HG03103 (cell line): ENCODE measurements around the gene LINGO1.

Experiments used
- ATAC-seq: cut with Tn5 transposase; IDR thresholded peaks from one replicate; pipeline ENCODE4 v1.9.1; 2021; ENCODE audit warnings: low read depth; ENCODE audit not compliant: unreplicated experiment

Gene LINGO1

DNA sequence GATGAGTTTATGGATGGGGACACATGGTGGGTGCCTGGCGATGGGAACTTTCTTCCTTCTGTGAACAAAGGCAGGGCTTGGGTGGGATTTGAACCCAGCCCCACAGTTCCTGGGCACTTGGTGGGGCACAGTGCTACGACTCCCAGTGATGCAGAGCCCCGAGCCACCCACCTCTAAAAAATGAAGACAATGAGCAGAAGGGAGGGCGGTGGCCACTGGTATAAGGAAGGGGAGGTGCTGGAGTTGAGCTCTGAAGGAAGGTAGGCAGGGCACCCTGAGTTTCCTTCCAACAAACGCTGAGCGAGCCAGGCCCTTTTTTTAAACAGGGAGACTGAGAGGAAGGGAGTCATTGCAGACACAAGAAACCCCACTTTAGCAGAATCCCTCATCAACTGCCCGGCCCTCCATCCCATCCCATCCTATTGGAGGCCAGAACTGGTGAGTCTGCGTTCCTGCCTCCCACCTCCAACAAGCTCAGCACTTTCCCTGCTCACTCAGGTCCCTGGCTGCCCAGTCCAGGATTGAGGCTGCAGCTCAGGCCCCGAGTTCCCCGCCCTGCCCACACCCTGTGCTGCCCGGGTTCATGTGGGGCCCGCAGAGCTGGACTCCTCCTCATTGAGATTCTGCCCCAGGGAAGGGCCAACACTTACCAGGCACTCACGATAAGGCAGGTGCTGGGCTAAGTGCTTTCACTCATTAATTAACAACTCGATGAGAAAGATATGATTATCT is 57.3 kb downstream of the LINGO1 start:
- no peak for ATAC-seq

DNA sequence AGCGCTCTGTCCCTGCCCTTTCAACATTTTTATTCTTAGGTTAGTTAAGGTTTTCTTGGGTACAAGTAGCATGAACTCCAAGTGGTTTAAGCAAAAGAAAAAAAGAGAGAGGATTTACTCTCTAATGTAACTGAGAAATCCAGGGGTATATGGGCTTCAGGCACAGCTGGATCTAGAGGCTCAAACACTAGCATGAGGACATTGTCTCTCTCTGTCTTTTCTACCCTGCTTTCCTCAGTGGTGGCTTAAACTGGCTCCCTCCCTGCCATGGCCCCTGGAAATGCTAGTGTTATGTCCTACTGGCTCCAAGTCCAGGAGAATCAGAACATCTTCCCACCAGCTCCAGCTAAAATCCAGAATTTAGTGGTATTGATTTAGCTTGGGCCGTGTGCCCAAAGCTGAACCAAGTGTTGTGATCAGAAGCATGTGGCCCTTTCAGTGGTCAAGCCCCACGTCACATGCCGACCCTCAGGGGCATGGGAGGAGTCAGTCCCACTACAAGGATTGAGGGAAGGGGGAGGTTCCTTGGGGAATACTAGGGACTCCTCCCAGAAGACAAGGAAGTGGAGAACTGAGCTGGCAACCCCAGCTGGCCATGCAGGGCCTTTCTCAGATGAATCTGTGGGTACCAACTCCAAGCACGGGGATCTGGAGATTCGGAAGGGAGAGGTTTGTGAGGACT is 58.0 kb downstream of the LINGO1 start:
- no peak for ATAC-seq

DNA sequence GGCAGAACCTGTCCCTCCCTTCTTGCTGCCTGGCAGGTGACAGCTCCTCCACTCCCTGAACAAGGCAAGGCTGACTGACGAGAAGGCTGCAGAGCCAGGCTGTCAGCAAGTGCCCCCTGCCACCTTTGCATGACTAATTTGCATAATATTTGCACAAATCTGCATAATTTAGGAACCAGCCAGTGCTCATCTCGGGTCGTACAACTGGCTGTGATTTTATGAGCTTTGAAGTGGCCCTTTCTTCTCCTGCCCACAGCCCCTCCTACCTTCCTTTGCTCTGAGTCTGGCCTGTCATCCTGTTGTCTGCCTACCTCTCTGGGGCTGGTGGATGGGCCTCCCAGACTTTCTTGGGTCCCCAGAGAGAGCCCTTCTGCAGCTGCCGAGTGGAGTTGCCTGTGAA is 58.9 kb downstream of the LINGO1 start:
- no peak for ATAC-seq

DNA sequence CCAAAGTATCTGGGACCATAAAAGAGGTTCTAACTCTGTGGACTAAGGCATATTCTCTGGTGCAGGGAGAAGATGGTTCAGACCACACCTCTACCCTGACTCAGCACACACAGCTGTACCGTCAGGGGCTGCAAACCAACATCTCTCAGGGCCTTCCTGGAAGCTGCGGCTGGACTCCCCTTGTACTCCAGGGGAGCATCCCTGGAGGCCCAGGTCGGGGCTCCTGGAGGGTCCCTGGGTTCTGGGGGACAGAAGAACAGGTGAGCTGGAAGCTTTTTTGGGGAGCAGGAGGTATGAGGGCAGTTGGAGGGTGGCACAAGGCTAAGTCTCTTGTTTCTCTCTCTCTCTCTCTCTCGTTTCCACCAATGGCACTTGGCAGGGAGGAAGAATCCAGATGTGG is 60.5 kb downstream of the LINGO1 start:
- ATAC-seq = no peak

DNA sequence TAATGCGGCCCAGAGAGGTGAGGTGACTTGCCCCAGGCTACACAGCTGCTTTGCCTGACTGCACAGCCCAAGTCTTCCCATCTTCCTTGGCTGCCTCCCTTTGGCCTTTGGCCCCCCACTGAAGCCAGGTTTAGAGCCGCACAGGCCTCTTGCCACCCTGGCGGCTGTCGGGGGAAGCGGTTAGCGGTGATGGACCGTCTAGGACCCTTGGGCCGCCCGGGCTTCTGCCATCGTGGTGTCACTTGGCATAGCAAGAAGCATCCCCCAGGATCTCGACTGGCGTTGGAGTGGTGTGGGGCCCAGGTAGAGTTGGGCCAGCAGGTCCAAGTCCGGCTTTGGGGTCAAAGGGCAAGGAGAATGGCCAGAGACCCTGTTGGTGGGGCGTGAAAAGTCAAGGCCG is 61.0 kb downstream of the LINGO1 start:
- no peak for ATAC-seq

DNA sequence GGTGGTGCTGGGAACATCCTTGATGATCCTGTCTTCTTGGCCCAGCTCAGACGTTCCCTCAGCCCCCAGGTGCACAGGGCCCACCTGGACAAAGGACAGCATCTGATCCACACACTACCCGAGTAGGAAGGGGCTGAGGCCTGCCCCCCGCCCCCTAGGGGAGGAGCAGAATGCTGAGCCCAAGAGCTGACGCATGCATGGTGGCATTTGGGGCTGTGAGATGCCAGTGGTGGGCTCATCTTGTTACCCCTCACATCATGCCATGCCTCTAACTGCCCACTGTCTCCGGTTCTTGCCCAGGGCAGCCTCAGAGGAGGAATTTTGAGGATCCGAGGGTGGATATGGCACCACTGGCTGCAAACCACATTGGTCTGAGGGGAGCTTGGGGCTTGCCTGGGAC is 61.5 kb downstream of the LINGO1 start:
- ATAC-seq = no peak

DNA sequence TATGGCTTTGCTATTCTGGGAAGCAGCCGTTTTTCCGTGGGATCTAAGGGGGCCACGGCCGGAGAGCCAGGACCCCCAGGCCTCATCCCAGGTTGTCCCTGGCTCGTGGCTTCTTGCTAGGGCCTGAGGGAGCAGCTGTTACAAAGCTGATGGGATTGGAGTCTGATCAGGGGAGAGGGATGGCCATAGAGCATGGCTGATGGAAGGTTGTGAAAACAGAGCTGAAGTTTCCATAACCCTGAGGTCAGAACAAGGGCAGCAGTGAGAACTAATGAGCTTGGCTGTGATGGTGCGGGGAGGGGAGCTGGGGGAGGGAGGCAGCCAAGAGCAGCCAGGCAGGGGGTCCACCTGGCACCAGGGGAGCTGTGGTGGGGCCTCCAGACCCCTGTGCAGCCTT is 63.0 kb downstream of the LINGO1 start:
- ATAC-seq = no peak

DNA sequence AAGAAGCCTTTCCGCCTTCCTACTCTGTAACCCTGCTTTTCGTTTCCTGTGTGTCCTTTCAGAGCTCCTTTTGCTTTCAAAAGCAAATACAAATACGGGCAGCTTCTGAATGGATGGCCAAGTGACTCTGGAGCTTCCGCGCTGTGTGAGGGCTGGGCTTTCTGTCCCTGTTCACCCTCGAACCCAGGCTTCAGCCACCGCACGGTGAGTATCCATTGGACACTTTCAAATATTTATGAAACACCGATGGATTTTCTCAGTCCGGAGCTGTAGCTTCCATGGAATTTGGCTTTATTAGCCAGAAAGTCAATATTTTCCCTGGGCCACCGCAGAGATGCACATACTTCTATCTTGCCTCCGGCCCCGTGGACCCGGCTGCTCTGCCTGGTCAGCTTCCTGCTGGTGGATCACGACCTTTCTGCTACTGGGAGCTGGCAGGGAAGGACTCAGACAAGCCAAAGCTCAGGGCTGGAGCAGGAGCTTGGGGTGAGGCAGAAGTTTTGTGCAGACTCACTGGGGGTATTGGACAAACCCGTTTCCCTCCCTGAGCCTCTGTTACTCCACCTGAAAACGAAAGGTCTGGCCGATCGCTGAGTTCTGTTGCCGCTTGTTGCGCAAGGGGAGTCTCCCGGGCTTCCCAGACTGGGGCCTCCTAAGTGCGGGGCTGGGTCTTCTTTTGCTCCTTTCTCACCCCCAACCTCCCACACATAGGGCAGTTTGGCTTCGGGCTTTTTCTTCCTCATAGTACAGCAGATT is 63.6 kb downstream of the LINGO1 start:
- no peak for ATAC-seq

DNA sequence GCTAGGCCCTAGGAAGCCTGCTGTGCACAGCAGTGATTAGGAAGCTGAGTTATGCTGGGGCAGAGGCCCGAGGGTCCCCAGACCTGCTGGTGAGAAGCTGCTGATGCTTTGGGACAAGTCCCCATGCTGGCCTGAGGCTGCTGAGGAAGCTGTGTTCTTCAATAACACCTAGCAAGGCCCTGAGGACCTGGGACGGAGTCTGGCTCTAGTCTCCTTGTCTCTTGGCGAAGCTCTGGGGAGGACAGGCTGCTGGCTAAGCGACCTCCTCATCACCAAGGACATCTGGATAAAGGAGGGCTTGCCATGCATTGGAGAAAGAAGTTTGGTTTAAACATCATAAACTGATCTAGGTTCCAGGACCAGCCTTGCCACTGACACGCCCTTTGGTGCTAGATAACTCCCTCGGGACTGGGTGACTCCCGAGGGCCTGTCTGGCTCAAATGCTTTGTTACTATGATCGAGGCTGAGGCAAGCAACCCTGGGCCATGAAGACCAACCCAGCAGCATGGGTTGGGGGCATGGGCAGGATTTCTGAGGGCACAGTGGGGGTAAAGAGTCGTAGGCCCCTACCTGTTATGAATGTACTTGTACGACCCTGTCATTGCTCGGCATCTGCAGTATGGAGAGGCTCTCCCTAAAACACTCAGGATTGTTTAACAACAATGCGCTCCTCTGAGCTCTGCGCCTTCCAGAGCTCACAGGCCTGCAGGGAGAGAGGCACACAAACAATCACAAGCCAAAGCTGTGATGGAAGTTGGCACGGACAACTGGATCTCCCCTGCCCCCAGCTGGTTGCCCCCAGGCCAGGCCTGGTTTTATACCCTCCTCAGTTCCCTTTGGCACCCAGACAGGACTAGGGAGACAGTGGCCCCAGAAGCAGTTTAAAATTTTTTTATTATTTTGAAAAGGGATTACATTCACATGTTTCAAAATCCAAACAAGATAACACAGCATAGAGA is 64.4 kb downstream of the LINGO1 start:
- ATAC-seq = no peak

DNA sequence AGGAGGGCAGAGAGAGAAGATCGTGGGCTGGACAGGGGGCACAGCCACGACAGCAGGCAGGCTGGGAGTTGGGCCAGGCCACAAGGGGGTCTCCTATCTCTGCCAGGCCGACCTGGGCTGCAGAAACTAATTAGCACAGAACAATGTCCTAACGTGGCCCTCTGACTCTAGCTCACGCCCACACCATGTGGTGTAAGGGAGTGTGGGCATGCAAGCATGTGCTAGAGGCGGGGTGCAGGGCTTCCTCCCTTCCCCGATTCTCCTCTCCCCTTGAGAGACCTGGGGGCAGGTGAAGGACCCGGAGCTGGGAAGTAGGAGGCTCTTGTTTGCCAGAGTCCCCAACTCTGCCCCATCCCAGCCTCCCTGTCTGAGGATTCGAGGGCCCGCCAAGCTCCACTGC is 65.5 kb downstream of the LINGO1 start:
- ATAC-seq = no peak

DNA sequence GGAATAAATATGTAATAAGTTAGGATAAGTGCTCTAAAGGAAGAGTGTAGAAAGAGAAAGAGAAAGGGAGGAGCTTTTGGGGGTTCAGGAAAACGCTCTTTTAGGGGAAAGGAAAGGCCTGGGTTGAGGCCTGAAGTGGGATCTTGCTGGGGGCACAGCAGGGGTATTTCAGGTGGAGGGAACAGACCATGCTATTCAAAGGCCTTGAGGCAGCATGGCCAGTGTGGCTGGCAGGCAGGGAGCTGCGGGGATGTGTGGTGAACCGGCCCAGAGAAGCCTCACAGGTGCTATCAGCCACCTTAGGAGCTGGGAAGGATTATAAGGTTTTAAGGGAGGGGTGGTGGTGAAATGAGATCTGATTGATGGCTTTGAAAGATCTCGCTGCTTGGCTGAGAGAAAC is 66.6 kb downstream of the LINGO1 start:
- ATAC-seq = no peak

DNA sequence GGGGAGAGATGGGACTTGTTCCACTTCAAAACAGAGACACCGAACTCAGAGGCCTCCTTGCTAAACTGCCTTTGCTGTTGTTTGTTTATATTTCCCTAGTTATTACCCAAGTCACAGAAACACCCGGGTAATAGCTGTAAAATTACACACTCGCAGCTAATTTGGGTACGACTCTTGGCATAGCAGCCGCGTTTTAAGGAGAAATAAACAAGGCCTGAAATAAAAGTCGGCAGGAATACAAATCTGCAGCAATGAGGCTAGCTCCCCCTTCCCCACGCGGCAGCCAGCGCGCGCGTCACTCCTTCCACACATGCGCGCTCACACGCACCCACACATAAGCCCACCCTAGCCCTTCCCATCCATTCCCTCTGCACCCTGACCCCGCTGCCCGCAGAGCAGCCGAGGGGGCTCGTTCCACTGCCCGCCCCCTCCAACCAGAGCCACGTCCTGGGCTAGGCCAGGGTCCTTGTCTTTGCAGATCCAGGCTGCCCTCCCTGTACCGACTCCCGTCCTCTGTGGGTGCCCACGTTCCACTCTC is 67.3 kb downstream of the LINGO1 start:
- no peak for ATAC-seq

DNA sequence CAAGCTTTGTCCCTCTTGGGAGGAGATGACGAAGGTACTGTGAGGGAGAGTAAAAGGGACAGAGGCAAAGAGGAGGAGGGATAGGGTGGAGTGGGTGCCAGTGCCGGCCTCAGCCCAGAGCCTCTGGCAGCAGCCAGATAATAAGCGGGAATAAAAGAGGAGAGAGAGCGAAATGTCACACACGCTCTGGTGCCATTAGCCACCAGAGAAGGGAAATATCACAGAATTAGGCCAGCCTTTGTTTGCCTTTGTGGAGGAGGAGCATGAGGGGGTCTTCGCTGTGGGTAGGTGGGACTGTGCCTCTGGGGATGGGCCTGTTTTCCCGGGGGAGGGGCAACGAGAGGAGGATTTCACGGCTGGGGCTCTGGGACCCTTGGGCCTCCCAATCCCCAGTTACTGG is 67.8 kb downstream of the LINGO1 start:
- no peak for ATAC-seq

DNA sequence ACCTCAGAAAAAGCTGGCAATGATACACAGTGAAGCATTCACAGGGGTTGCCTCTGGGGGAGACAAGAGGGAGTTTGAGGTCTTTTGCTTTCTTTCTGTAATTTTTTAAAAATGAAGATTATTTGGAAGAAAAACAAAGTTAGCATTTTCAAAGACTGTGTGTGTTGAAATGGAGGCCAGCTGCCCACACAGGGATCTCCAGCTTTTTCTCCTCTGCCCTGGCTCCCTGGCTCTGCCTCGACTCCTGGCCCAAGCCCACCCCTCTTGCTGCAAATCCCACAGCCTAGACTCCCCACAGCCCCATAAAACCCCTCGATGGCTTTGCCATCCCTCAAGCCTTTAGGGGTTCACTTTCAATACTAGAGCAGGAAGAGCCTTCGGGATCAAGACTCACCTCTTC is 68.4 kb downstream of the LINGO1 start:
- ATAC-seq = no peak

DNA sequence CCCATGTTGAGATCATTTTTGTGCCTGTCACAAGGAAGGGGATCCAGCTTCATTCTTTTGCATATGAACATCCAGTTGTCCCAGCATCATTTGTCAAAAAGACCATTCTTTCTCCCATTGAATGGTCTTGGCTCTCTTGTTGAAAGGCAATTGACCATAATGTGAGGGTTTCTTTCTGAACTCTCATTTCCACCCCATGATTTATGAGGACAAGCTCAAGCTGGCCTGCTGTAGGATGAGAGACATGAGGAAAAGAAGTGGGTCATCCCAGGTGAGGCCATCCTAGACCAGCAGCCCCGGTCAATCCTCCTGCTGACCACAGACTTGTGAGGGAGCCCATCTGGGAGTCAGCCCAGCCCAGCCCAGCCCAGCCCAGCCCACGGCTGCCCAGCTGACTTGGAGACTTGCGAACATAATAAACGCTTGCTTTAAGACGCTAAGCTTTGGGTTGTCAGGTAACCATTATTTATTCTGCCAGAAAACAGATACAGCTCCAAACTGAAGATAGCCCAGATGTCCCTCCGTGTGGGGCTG is 69.0 kb downstream of the LINGO1 start:
- ATAC-seq = no peak
